NCI-H748 treated with DMSO at 0.1 percent for 48 hours (cell line): ENCODE results near the gene PCYOX1L.

Experiments used
- DNase-seq: peaks from one replicate; lab custom pipeline; 2025; lab: John Stamatoyannopoulos, UW

PCYOX1L gene

GRCh38 chr5:149357370-149358293 is at the start of gene PCYOX1L:
Gene PCYOX1L, plus strand, starts transcription at chr5:149358046. Its CDS starts 23 bp downstream, at chr5:149358069.
- peak; percentile 92 for DNase-seq

- no peak for DNase-seq
Observed at GRCh38 chr5:149309354-149309753, 48.5 kb upstream of the PCYOX1L start.

- no peak for DNase-seq
Observed at GRCh38 chr5:149310488-149310887, 47.4 kb upstream of the PCYOX1L start.

GRCh38 chr5:149310947-149311658 is 46.7 kb upstream of the PCYOX1L start:
- no peak for DNase-seq

- no peak for DNase-seq
Observed at GRCh38 chr5:149313151-149313841, 44.5 kb upstream of the PCYOX1L start.

- DNase-seq: no peak
Observed at GRCh38 chr5:149314571-149315111, 43.2 kb upstream of the PCYOX1L start.

- DNase-seq: no peak
Observed at GRCh38 chr5:149315753-149316152, 42.1 kb upstream of the PCYOX1L start.

- DNase-seq: peak; percentile 8
Observed at GRCh38 chr5:149317281-149318048, 40.4 kb upstream of the PCYOX1L start.

- DNase-seq: no peak
Observed at GRCh38 chr5:149319174-149319573, 38.7 kb upstream of the PCYOX1L start.

GRCh38 chr5:149320791-149321330 is 37.0 kb upstream of the PCYOX1L start:
- peak; percentile 2 for DNase-seq

- no peak for DNase-seq
Observed at GRCh38 chr5:149322518-149322917, 35.3 kb upstream of the PCYOX1L start.

GRCh38 chr5:149323210-149323609 is 34.6 kb upstream of the PCYOX1L start:
- no peak for DNase-seq

- no peak for DNase-seq
Observed at GRCh38 chr5:149323621-149324205, 34.1 kb upstream of the PCYOX1L start.

GRCh38 chr5:149324641-149325040 is 33.2 kb upstream of the PCYOX1L start:
- DNase-seq: no peak

- DNase-seq: no peak
Observed at GRCh38 chr5:149325166-149325735, 32.6 kb upstream of the PCYOX1L start.

- no peak for DNase-seq
Observed at GRCh38 chr5:149325894-149326293, 32.0 kb upstream of the PCYOX1L start.

- DNase-seq: no peak
Observed at GRCh38 chr5:149326611-149327010, 31.2 kb upstream of the PCYOX1L start.

- DNase-seq: no peak
Observed at GRCh38 chr5:149328177-149328576, 29.7 kb upstream of the PCYOX1L start.

- no peak for DNase-seq
Observed at GRCh38 chr5:149333711-149334443, 24.0 kb upstream of the PCYOX1L start.

GRCh38 chr5:149337736-149338135 is 20.1 kb upstream of the PCYOX1L start:
- DNase-seq: no peak
